Fibroblast of lung (primary cell): ENCODE results near the gene URB1.

Experiments
- CTCF ChIP-seq, 2 donors: IDR thresholded peaks in 1 of 2; conservative IDR thresholded peaks in 1 of 2; 1 replicate in 1 of 2; 2 replicates in 1 of 2; pipeline ENCODE4 v1.5.1; 2011 to 2012; ENCODE audit warnings: low read length in 2 of 2, control low read depth in 1 of 2, inconsistent platforms in 1 of 2, low read depth in 1 of 2, mild to moderate bottlenecking in 1 of 2
- EZH2 ChIP-seq: IDR thresholded peaks from 2 replicates; pipeline ENCODE4 v1.5.1; 2012; ENCODE audit warnings: low read length, control low read depth, mild to moderate bottlenecking; ENCODE audit errors: missing control alignments

DNA sequence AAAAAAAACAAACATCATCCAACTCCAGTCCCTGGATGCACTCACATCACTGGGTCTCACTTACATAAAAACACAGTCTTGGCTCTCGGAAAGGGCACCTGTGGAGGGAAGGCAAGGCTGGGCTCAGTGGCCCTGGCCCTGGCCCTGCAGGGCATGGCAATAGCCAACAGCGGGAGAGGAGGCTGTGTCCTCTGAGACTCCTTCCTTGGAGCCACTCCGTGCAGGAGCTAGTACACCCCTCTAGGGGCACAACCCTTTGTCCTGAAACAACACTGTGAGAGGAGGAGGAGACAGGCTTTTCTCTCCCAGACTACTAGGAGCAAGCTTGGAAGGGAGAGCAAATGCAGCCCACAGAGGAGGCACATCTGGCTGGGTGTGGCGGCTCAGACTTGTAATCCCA lies 28.0 kb downstream of the URB1 start:
- TF ChIP-seq CTCF (conservative IDR thresholded peaks at IDR 0.05 in 1 of 2, IDR thresholded peaks at IDR 0.05 in 1 of 2; ENCODE audit: low read depth in 1 of 2, low read length in 2 of 2) (no peak), EZH2 (no peak)
